ENCODE measurements around the gene FAM120A.

GRCh38 chr9:93422977-93423616 is 28.4 kb upstream of the FAM120A start:
- TF ChIP-seq, protein P1, sequence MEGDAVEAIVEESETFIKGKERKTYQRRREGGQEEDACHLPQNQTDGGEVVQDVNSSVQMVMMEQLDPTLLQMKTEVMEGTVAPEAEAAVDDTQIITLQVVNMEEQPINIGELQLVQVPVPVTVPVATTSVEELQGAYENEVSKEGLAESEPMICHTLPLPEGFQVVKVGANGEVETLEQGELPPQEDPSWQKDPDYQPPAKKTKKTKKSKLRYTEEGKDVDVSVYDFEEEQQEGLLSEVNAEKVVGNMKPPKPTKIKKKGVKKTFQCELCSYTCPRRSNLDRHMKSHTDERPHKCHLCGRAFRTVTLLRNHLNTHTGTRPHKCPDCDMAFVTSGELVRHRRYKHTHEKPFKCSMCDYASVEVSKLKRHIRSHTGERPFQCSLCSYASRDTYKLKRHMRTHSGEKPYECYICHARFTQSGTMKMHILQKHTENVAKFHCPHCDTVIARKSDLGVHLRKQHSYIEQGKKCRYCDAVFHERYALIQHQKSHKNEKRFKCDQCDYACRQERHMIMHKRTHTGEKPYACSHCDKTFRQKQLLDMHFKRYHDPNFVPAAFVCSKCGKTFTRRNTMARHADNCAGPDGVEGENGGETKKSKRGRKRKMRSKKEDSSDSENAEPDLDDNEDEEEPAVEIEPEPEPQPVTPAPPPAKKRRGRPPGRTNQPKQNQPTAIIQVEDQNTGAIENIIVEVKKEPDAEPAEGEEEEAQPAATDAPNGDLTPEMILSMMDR (IDR thresholded peaks at IDR 0.05): no peak
- no peak for TF ChIP-seq POLR2A (IDR thresholded peaks at IDR 0.05)

All from adrenal gland (tissue), 5 donors.